SJCRH30 (cell line): ENCODE data around the gene STEAP3. TPM values are rescaled to one million over a fixed set of nuclear protein-coding genes. Genes with fewer than 3 reads are reported as not detected.

Experiments
- DNase-seq, 2 experiments: peaks; one replicate each; pipeline ENCODE4 v3.0.0-alpha.2; 2015 to 2020
- H3K27ac ChIP-seq: fragments of 250-450 bp; sonication (Bioruptor Pico); 2 replicates; pipeline ENCODE4 v1.5.1; 2020; ENCODE audit warnings: mild to moderate bottlenecking, moderate library complexity
- H3K27me3 ChIP-seq: fragments of 250-450 bp; sonication (Bioruptor Pico); 2 replicates; pipeline ENCODE4 v1.5.1; 2020; ENCODE audit warnings: mild to moderate bottlenecking, moderate library complexity
- H3K36me3 ChIP-seq: fragments of 250-450 bp; sonication (Bioruptor Pico); 2 replicates; pipeline ENCODE4 v1.5.1; 2020; ENCODE audit warnings: mild to moderate bottlenecking, moderate library complexity
- H3K4me1 ChIP-seq: fragments of 250-450 bp; sonication (Bioruptor Pico); 2 replicates; pipeline ENCODE4 v1.5.1; 2020; ENCODE audit warnings: mild to moderate bottlenecking, moderate library complexity
- H3K4me3 ChIP-seq: fragments of 250-450 bp; sonication (Bioruptor Pico); 2 replicates; pipeline ENCODE4 v1.5.1; 2020; ENCODE audit warnings: mild to moderate bottlenecking, moderate library complexity
- H3K9me3 ChIP-seq: fragments of 250-450 bp; sonication (Bioruptor Pico); replicated peaks from 2 replicates; pipeline ENCODE4 v1.5.1; 2020; ENCODE audit warnings: mild to moderate bottlenecking, moderate library complexity
- total RNA-seq: library from RNA; depleted of rRNA; stranded (reverse); fragments of >200 nt; shearing (Covaris generic); gene quantifications from 2 replicates; pipeline ENCODE4 v1.2.3, GENCODE V29; 2014

Gene STEAP3
- total RNA-seq, 1 experiment from 2014 or later, result 2.6 TPM

GRCh38 chr2:119242276-119243119 is 18.9 kb downstream of the STEAP3 start:
- Histone ChIP-seq H3K9me3 (no peaks in the 10 kb centered on the region), H3K36me3 (no peaks in the 10 kb centered on the region), H3K27me3 (no peaks in the 10 kb centered on the region), H3K4me1 (peaks cover 19% of the 10 kb centered on the region), H3K4me3 (no peak overlapping the region), H3K27ac (no peak overlapping the region)
- no peak for DNase-seq

- H3K36me3 ChIP-seq, result no peaks in the 10 kb centered on the region
- DNase-seq, result no peak
- H3K4me1 ChIP-seq, result peaks cover 19% of the 10 kb centered on the region
- no peak overlapping the region for H3K4me3 ChIP-seq
- no peaks in the 10 kb centered on the region for H3K9me3 ChIP-seq
- H3K27ac ChIP-seq, result no peak overlapping the region
- H3K27me3 ChIP-seq, result no peaks in the 10 kb centered on the region
Measured at GRCh38 chr2:119243621-119244020, 20.0 kb downstream of the STEAP3 start.

- no peaks in the 10 kb centered on the region for H3K27me3 ChIP-seq
- peaks cover 12% of the 10 kb centered on the region for H3K4me1 ChIP-seq
- no peaks in the 10 kb centered on the region for H3K36me3 ChIP-seq
- H3K4me3 ChIP-seq, result no peak overlapping the region
- no peak for DNase-seq
- H3K27ac ChIP-seq, result no peak overlapping the region
- no peaks in the 10 kb centered on the region for H3K9me3 ChIP-seq
Measured at GRCh38 chr2:119245076-119245840, 21.6 kb downstream of the STEAP3 start.

GRCh38 chr2:119245841-119246230 is 22.2 kb downstream of the STEAP3 start:
- H3K27me3 ChIP-seq, result no peaks in the 10 kb centered on the region
- H3K4me3 ChIP-seq, result no peak overlapping the region
- H3K36me3 ChIP-seq, result no peaks in the 10 kb centered on the region
- no peaks in the 10 kb centered on the region for H3K9me3 ChIP-seq
- H3K4me1 ChIP-seq, result peaks cover 8% of the 10 kb centered on the region
- no peak for DNase-seq
- H3K27ac ChIP-seq, result no peak overlapping the region

- H3K27me3 ChIP-seq, result no peaks in the 10 kb centered on the region
- no peaks in the 10 kb centered on the region for H3K4me1 ChIP-seq
- no peaks in the 10 kb centered on the region for H3K9me3 ChIP-seq
- no peak overlapping the region for H3K4me3 ChIP-seq
- H3K27ac ChIP-seq, result no peak overlapping the region
- H3K36me3 ChIP-seq, result no peaks in the 10 kb centered on the region
- DNase-seq, result no peak
Measured at GRCh38 chr2:119246884-119247843, 23.5 kb downstream of the STEAP3 start.

GRCh38 chr2:119247844-119248271 is 24.2 kb downstream of the STEAP3 start:
- H3K27ac ChIP-seq, result no peak overlapping the region
- H3K4me1 ChIP-seq, result no peaks in the 10 kb centered on the region; the same call in 1 of the 2 replicates
- DNase-seq, result no peak
- H3K9me3 ChIP-seq, result no peaks in the 10 kb centered on the region
- no peak overlapping the region for H3K4me3 ChIP-seq
- H3K36me3 ChIP-seq, result no peaks in the 10 kb centered on the region
- H3K27me3 ChIP-seq, result no peaks in the 10 kb centered on the region

GRCh38 chr2:119248311-119248710 is 24.7 kb downstream of the STEAP3 start:
- H3K9me3 ChIP-seq, result no peaks in the 10 kb centered on the region
- no peak for DNase-seq
- H3K27ac ChIP-seq, result no peak overlapping the region
- H3K4me1 ChIP-seq, result no peaks in the 10 kb centered on the region; the same call in 1 of the 2 replicates
- no peaks in the 10 kb centered on the region for H3K36me3 ChIP-seq
- H3K27me3 ChIP-seq, result no peaks in the 10 kb centered on the region
- H3K4me3 ChIP-seq, result no peak overlapping the region

- Histone ChIP-seq H3K4me3 (no peak overlapping the region), H3K4me1 (no peaks in the 10 kb centered on the region; the same call in 1 of the 2 replicates), H3K27ac (no peak overlapping the region), H3K36me3 (no peaks in the 10 kb centered on the region), H3K27me3 (no peaks in the 10 kb centered on the region), H3K9me3 (no peaks in the 10 kb centered on the region)
- no peak for DNase-seq
Measured at GRCh38 chr2:119248751-119249150, 25.1 kb downstream of the STEAP3 start.

GRCh38 chr2:119249311-119249710 is 25.7 kb downstream of the STEAP3 start:
- H3K4me3 ChIP-seq, result no peak overlapping the region
- no peak overlapping the region for H3K27ac ChIP-seq
- H3K9me3 ChIP-seq, result no peaks in the 10 kb centered on the region
- no peaks in the 10 kb centered on the region for H3K27me3 ChIP-seq
- no peaks in the 10 kb centered on the region; the same call in 1 of the 2 replicates for H3K4me1 ChIP-seq
- no peaks in the 10 kb centered on the region for H3K36me3 ChIP-seq
- no peak for DNase-seq

- H3K27me3 ChIP-seq, result no peaks in the 10 kb centered on the region
- no peak overlapping the region for H3K27ac ChIP-seq
- H3K9me3 ChIP-seq, result no peaks in the 10 kb centered on the region
- no peaks in the 10 kb centered on the region for H3K36me3 ChIP-seq
- H3K4me1 ChIP-seq, result no peaks in the 10 kb centered on the region; the same call in 1 of the 2 replicates
- H3K4me3 ChIP-seq, result no peak overlapping the region
- no peak for DNase-seq
Measured at GRCh38 chr2:119249855-119250717, 26.5 kb downstream of the STEAP3 start.

GRCh38 chr2:119250718-119251290 is 27.2 kb downstream of the STEAP3 start:
- Histone ChIP-seq H3K27me3 (no peaks in the 10 kb centered on the region), H3K4me1 (peaks cover 4% of the 10 kb centered on the region; the same call in 1 of the 2 replicates), H3K9me3 (no peaks in the 10 kb centered on the region), H3K4me3 (no peak overlapping the region), H3K36me3 (no peaks in the 10 kb centered on the region), H3K27ac (no peak overlapping the region)
- DNase-seq, result no peak

- no peak overlapping the region for H3K27ac ChIP-seq
- DNase-seq, result no peak
- no peaks in the 10 kb centered on the region for H3K36me3 ChIP-seq
- H3K4me3 ChIP-seq, result no peak overlapping the region
- no peaks in the 10 kb centered on the region for H3K9me3 ChIP-seq
- no peaks in the 10 kb centered on the region for H3K27me3 ChIP-seq
- peaks cover 10% of the 10 kb centered on the region for H3K4me1 ChIP-seq
Measured at GRCh38 chr2:119251652-119252051, 28.0 kb downstream of the STEAP3 start.
